KOPT-K1 (cell line): Measurements from ENCODE around the gene MATCAP1.

Experiments
- H3K27ac ChIP-seq: fragments of 200-600 bp; sonication (generic); 2 replicates; pipeline ENCODE4 v1.5.1; 2016; ENCODE audit warnings: antibody characterized with exemption, mild to moderate bottlenecking, low read depth, low read length; ENCODE audit not compliant: poor library complexity, severe bottlenecking
- H3K36me3 ChIP-seq: fragments of 200-600 bp; sonication (generic); 2 replicates; pipeline ENCODE4 v1.5.1; 2017; ENCODE audit warnings: antibody characterized with exemption, mild to moderate bottlenecking, low read length, moderate library complexity; ENCODE audit not compliant: insufficient read depth
- H3K9me3 ChIP-seq: fragments of 200-600 bp; sonication (generic); 2 replicates; pipeline ENCODE4 v1.5.1; 2017; ENCODE audit warnings: antibody characterized with exemption, low read length, mild to moderate bottlenecking; ENCODE audit not compliant: insufficient read depth, poor library complexity, severe bottlenecking

The MATCAP1 gene

DNA sequence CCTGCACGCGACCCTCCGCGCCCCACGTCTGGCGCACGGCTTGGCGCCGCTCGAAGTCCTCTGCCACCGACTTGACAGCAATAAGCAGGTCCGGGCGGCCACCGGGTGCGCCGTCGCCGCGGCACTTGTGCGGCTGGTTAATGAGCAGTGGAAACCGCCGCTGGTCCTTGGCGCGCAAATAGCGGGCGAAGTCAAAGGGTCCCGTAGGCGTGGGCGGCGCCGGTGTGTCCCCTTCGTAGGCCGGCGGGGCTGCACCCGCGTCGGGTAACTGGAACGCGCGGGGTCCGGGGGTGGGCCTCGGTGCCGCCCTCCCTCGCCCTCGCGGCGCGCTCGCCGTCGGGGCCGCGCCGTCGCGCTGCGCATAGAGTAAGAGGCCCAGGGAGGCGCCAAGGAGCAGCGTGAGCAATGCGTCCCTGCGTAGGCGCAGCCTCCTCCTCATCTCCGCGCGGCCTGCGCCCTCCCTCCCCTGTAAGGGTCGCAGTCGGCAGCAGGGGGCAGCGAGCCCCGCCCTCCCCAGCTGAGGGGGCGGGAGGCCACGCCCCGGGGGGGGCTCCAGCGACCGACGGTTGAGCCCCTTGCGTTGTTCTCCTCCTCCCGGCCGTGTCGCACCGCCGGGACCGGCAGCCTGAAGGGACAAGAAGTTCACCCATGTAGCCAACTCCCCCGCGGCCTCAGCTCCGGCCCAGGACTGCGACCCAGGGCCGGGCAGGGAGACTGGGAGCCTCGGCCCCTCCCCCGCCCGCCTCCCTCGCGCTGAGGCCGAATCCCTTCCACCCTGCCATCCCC, 33.5 kb downstream of the MATCAP1 start:
- peaks cover 45% of the 10 kb centered on the region for H3K36me3 ChIP-seq
- no peaks in the 10 kb centered on the region for H3K9me3 ChIP-seq
- H3K27ac ChIP-seq = no peak overlapping the region

GRCh38 chr16:67149276-67150046, 34.3 kb downstream of the MATCAP1 start:
- Histone ChIP-seq H3K9me3 (no peaks in the 10 kb centered on the region), H3K27ac (no peak overlapping the region), H3K36me3 (peaks cover 53% of the 10 kb centered on the region)

DNA sequence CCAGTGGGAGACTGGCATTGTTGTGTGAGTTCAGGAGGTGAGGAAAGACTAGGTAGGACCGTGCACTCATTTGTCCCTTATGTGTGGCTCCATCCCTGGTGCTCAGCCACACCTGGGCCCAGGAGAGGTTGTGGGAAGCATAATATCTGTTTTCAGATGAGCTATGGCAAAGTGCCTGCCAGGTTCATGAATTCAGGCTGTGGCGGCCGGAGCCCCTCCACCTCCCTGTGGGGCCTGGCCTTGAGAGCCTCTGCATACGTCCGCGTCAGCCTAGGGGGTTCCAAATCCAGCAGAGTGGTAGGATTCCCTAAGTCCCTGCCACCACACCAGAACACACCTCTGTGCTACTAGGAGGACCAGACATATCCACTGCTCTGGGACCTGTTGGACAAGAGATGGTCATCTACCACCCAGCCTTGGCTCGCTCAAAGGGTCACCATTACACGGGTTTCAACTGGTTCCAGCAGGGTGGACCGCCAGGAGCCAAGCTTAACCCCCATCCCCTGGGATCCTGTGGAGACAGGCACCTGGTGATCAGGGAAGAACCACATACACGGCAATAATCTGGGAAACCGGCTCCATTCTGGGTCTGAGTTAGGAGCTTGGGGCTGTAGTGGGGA, 35.0 kb downstream of the MATCAP1 start:
- H3K27ac ChIP-seq = no peak overlapping the region
- no peaks in the 10 kb centered on the region for H3K9me3 ChIP-seq
- peaks cover 60% of the 10 kb centered on the region for H3K36me3 ChIP-seq

DNA sequence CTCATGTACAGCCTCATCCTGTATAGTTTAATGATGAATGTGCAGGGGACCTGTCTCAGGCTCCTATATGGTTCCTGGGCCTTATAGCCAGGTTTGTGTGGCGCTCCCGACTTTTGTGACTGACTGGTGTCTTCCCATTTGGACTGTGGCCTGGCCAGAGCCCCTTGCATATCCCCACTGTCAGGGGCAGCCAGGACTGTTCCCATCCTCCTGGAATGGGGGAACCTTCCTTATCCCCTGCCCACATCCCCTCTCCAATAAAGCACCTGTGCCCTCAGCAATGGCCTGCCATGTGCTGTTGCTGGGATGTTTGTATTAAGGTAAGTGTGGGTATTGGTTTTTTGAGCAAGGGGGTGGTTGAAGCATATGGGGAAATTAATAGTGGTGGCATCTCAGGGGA, 35.5 kb downstream of the MATCAP1 start:
- peaks cover 64% of the 10 kb centered on the region for H3K36me3 ChIP-seq
- H3K9me3 ChIP-seq = no peaks in the 10 kb centered on the region
- no peak overlapping the region for H3K27ac ChIP-seq

DNA sequence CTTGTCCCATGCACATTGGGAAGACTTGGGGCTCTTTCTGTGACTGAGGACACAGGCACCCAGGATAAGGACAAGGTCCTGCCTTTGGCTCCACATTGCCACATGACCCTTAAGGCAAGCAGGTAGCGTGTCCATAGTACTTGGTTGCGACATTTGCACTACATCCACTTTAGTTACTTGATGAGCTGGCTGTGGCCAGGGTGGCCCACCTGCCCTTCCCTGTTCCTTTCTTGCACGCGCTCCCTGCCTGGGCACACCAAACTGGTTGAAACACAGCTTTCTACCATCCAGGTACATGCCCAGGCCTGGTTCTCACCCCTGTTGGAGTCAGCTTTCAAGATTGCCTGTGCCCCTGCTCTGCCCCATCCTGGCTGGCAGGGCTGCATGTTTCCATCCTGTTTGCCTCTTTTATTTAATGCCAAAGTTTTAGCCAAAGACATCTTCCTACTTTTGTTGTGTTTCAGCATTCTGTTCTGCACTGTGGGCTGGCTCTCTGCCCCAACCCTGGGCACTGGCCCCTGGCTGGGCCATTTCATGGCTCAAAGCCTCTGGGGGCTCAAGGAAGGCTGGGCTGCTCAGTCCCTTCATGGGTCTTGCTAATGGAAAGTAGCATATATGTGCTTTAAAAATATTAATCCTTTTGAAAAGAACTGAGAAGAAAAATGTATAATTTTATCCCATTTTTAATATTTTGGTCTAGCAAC, 36.2 kb downstream of the MATCAP1 start:
- Histone ChIP-seq H3K9me3 (no peaks in the 10 kb centered on the region), H3K27ac (no peak overlapping the region), H3K36me3 (peaks cover 70% of the 10 kb centered on the region)

DNA sequence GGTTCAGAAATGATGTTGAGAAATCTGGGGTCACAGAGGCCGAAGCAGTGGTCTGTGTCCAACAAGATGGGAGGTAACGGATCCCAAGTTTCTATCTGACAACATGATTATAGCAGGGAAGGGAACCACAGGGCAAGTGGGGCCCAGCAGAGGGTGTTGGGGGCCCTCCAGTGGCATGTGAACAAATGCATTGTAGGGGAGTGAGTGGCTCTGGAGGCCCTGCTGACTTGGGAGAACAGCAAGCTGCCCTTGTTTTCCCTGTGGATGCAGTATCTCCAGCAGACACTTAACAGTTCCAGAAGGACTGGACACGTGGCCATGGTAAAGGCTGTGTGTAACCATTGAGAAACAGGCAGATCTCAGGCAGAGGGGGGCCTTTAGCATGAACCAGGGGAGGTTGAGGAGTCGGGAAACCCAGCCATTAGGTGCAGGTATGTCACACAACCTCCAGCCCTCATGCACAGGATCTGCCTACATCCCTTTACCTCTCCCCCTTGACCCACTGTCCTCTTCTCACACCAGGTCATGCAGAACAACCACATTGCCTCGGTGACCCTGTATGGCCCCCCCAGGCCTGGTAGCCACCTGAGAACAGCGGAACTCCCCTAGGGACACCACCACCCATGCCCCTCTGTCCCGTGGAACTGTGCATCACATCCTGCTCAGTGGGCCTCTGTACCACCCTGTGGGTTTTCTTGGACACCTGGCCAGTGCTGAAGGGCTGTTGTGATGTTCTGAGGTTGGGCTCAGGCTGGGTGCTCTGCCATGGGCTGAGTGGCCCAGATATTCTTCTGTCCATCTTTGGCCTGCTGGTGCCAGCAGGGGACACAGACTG, 37.0 kb downstream of the MATCAP1 start:
- Histone ChIP-seq H3K9me3 (no peaks in the 10 kb centered on the region), H3K36me3 (peaks cover 79% of the 10 kb centered on the region), H3K27ac (no peak overlapping the region)

DNA sequence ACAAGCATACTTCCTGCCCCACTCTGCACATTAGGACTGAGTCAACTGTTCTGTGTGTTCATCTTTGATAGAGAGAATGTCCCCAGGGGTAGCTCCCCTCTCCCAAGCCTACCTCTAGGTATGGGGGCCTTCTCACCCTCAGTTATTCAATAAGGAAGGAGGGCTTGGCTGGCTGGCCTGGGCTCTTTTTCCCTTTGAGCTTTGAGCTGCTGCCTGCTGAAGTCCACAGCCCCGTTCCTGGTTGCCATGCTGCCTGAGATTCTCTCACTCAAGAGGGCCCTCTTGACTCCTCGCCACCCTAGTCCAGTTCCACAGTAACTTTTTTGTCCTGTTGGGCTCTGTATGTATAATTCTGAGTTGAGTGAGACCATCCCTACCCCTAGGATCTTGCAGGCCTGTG, 38.0 kb downstream of the MATCAP1 start:
- peaks cover 89% of the 10 kb centered on the region for H3K36me3 ChIP-seq
- H3K9me3 ChIP-seq = no peaks in the 10 kb centered on the region
- H3K27ac ChIP-seq = no peak overlapping the region

DNA sequence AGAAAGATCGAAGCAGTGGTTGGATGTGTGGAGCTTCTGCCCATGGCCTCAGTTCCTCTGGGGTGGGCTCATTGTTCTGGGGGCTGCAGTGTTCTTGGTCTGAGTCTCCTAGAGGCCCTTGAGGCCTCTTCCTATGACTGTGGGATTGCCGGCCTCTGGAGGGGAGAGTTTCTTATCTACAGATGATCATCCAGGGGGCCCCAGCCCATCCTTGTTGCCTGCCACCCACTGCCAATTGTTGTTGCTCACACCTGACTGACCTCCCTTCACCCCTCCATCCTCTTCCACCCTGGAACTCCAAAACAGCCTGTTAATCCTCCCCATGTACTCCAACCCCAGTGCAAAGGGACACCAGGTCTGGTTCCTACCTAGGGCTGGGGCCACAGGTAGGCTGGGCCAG, 38.8 kb downstream of the MATCAP1 start:
- Histone ChIP-seq H3K9me3 (no peaks in the 10 kb centered on the region), H3K27ac (no peak overlapping the region), H3K36me3 (peaks cover 97% of the 10 kb centered on the region)

GRCh38 chr16:67142342-67142741, 41.4 kb downstream of the MATCAP1 start:
- Histone ChIP-seq H3K27ac (no peak overlapping the region), H3K36me3 (peaks cover 97% of the 10 kb centered on the region), H3K9me3 (no peaks in the 10 kb centered on the region)

DNA sequence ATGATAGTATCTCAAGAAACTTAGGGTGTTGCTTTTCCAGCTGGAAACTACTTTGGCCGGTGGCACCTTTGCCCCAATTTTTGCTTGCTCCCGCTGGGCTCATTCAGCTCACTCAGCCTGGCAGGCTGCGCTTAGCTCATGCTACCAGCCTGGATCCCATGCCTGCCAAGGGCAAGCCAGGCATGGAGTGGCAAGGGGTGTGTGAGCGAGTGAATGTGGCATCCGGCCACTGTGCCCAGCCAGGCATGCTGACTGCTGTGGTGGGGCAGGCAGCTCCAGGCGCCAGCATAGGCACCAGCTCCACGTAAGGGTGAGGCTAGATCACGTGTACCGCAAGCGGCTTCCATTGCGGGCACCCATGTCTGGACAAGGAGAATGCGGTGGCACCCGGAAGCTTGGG, 42.4 kb downstream of the MATCAP1 start:
- H3K9me3 ChIP-seq = no peaks in the 10 kb centered on the region
- H3K36me3 ChIP-seq = peaks cover 97% of the 10 kb centered on the region

DNA sequence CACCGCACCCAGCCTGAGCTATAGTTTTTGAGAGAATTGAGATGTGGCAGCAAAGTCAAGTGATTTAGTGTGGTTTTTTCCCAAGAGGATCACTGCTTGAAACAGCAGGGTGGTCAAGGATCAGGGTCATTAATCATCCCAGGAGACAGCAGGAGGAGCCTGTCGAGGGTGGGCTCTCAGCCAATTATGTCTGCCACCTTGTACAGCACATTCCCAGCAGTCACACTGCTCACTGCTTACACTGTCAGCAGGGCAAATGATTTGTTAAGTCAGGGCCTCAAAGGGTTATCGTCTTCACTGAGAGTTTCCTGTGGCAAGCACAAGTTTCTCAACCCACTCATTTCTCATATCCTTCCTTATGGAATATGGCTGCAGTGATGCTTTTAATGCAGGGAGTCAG, 46.2 kb downstream of the MATCAP1 start:
- no peak overlapping the region for H3K27ac ChIP-seq
- H3K9me3 ChIP-seq = no peaks in the 10 kb centered on the region
- peaks cover 95% of the 10 kb centered on the region for H3K36me3 ChIP-seq

More for the DNA sequence above, 42.4 kb downstream of the MATCAP1 start:
- H3K27ac ChIP-seq = no peak overlapping the region

- no peak overlapping the region for H3K27ac ChIP-seq
- H3K9me3 ChIP-seq = no peaks in the 10 kb centered on the region
- peaks cover 83% of the 10 kb centered on the region for H3K36me3 ChIP-seq
These were observed 54.3 kb downstream of the MATCAP1 start for GRCh38 chr16:67129422-67129821.

DNA sequence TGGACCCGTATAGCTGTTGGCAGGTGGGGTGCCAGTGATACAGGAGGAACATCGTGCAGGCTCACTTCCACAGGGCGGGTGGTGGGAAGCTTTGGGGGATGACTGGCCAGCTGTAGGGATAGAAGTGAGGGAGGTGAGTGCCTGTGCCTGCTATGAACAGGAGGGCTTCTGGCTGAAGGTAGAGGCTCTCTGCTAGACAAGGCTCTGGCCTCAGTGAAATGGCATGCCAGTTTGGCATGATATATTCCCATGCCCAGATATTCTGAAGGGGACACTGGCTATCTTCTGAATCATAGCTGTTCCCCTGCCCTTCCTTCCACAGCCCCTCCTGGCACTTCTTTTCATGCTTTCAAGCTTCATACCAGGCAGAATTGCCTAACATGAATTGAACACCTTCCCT, 54.9 kb downstream of the MATCAP1 start:
- no peaks in the 10 kb centered on the region for H3K9me3 ChIP-seq
- H3K36me3 ChIP-seq = peaks cover 83% of the 10 kb centered on the region
- H3K27ac ChIP-seq = no peak overlapping the region

DNA sequence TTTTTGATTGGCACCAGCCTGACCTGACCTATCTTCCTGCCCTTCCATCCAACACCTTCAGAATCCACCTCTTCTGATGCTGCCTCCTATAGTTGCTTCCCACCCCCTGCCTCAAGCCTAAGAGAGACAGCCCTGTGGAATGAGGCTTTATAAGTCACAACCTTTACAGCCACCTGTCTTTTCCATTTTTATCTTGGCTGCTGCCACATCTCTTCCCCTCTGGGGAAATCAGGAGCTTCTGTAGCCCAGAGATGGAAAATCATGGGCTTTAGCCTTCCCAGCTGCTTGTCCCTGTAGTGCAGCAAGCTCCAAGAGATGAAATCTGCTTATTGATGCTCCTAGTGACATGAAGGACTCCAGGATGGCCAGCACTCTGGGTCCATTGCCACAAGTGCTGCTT, 55.3 kb downstream of the MATCAP1 start:
- Histone ChIP-seq H3K36me3 (peaks cover 85% of the 10 kb centered on the region), H3K9me3 (no peaks in the 10 kb centered on the region), H3K27ac (no peak overlapping the region)
